Panc1 (cell line): Measurements from ENCODE around the gene GPR25.

ENCODE experiments used
- CTCF ChIP-seq: fragments of 450-650 bp; IDR thresholded peaks from 2 replicates; pipeline ENCODE4 v1.5.1; 2017; ENCODE audit warnings: mild to moderate bottlenecking
- POLR2AphosphoS5 ChIP-seq: IDR thresholded peaks from 2 replicates; pipeline ENCODE4 v1.6.1; 2012; ENCODE audit warnings: mild to moderate bottlenecking, low read depth, low read length, moderate library complexity
- SIN3A ChIP-seq: IDR thresholded peaks from 2 replicates; pipeline ENCODE4 v1.6.1; 2012; ENCODE audit warnings: low read depth, mild to moderate bottlenecking, low read length, moderate library complexity, borderline replicate concordance; ENCODE audit not compliant: insufficient read depth

GRCh38 chr1:200845360-200845759, 27.4 kb upstream of the GPR25 start:
- TF ChIP-seq SIN3A = no peak
- no peak for TF ChIP-seq POLR2AphosphoS5
- no peak for TF ChIP-seq CTCF
